ENCODE data around the gene STARD3. TPM values are rescaled to one million over a fixed set of nuclear protein-coding genes. Genes with fewer than 3 reads are reported as not detected.

The STARD3 gene
- polyA plus RNA-seq, 1 experiment: 43.3 TPM

DNA sequence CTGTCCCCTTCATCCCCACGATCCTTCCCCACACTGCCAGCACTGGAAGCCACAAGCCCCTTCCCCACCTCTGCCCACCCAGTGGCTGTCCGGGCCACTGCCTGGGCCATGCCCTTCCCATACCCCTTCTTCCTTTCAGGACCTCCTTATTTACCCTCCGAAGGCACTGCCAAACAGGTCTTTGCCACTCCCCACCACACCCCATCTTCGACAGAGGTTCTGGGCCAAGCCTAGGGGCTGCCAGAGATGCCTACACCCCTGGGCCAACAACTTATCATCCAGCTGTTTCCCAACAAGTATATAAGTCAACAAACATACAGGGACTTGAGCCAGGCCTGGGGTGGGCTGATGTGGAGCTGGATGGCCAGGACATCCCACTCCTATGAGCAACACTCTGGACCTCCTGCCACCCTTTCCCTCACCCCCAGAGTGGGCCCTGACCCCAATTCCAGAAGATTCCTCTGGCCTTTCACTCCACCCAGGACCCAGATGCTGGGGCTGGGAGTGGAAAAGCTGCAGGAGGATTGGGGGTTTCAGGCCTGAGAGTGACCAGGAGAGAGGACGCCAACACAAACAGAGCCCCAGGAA lies 11.7 kb upstream of the STARD3 start:
- H3K4me3 ChIP-seq (ENCODE audit: low read depth, low read length): no peak overlapping the region
- TF ChIP-seq, protein P1, sequence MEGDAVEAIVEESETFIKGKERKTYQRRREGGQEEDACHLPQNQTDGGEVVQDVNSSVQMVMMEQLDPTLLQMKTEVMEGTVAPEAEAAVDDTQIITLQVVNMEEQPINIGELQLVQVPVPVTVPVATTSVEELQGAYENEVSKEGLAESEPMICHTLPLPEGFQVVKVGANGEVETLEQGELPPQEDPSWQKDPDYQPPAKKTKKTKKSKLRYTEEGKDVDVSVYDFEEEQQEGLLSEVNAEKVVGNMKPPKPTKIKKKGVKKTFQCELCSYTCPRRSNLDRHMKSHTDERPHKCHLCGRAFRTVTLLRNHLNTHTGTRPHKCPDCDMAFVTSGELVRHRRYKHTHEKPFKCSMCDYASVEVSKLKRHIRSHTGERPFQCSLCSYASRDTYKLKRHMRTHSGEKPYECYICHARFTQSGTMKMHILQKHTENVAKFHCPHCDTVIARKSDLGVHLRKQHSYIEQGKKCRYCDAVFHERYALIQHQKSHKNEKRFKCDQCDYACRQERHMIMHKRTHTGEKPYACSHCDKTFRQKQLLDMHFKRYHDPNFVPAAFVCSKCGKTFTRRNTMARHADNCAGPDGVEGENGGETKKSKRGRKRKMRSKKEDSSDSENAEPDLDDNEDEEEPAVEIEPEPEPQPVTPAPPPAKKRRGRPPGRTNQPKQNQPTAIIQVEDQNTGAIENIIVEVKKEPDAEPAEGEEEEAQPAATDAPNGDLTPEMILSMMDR (IDR thresholded peaks at IDR 0.05; ENCODE audit: low read depth, low read length): no peak
- H3K9me3 ChIP-seq (ENCODE audit: control insufficient read depth, insufficient read depth, low read length): no peaks in the 10 kb centered on the region
- DNase-seq (ENCODE audit: low read depth, low spot score): no peak
- CTCF ChIA-PET: interaction anchor here (4.8 to 7.8 kb wide), 4 partner anchors 8 to 76 kb away, joined by 62 to 227 read pairs (median 103); partner anchors contain the start of gene PNMT
- POLR2A ChIA-PET: interaction anchor here (0.6 kb wide), 1 partner anchor 24 kb away, joined by 3 read pairs; no protein-coding TSS in a partner anchor
- no peak overlapping the region for H3K27ac ChIP-seq (ENCODE audit: low read depth, low read length)
- peaks cover 63% of the 10 kb centered on the region for H3K27me3 ChIP-seq (ENCODE audit: control insufficient read depth, insufficient read depth, low read length)

DNA sequence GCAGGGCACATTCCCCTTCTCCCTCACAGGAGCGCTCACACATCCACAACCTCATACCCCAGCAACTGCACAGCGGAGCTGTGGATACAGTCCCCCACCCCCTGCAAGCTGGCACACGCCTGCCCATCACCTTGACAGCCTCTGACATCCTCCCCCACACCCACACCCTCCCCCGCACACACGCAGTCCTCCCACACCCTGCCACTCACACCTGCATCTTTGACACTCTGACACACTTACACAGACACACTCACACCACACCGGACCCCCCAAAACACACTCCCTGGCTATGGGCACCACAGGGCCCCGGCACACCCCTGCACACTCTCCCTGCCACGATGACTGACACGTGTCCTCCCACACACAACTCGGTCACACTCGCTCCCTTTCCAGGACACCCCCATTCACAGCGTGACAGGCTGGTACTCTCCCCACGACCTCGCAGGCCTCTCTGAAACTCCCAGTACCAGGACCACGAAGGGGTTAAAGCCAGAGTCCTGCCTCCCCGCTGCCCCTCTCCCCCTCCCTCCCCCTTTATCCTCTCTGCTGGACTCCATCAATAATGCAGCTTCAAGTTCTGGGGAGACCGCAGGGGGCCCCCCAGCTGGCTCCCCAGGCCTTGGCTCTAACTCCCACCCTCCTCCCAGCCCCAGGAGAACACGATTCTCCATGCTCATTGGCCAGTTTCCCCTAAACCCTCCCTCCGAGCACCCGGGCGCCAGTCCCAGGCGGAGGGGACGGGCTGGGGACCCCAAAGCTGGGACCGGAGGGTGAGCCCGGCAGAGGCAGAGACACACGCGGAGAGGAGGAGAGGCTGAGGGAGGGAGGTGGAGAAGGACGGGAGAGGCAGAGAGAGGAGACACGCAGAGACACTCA lies 10.5 kb upstream of the STARD3 start, which contains the start of gene PPP1R1B:
Gene PPP1R1B, plus strand, starts transcription at position 782 of the 876 bp plus-strand sequence. CDS start 441 bp downstream, outside the sequence.
- peaks cover 64% of the 10 kb centered on the region for H3K27me3 ChIP-seq (ENCODE audit: control insufficient read depth, insufficient read depth, low read length)
- ChIA-PET CTCF (interaction anchor here (0.6 to 7.8 kb wide), 3 partner anchors 7 to 356 kb away, joined by 3 to 227 read pairs (median 114); no protein-coding TSS in a partner anchor), POLR2A (interaction anchor here (0.6 kb wide), 1 partner anchor 25 kb away, joined by 3 read pairs; no protein-coding TSS in a partner anchor)
- TF ChIP-seq, protein P1 (IDR thresholded peaks at IDR 0.05; ENCODE audit: low read depth, low read length): no peak
- DNase-seq (ENCODE audit: low read depth, low spot score): no peak
- H3K27ac ChIP-seq (ENCODE audit: low read depth, low read length): no peak within 1 kb of the TSS
- H3K9me3 ChIP-seq (ENCODE audit: control insufficient read depth, insufficient read depth, low read length): no peaks in the 10 kb centered on the region
- H3K4me3 ChIP-seq (ENCODE audit: low read depth, low read length): peak within 1 kb of the TSS; percentile 29

DNA sequence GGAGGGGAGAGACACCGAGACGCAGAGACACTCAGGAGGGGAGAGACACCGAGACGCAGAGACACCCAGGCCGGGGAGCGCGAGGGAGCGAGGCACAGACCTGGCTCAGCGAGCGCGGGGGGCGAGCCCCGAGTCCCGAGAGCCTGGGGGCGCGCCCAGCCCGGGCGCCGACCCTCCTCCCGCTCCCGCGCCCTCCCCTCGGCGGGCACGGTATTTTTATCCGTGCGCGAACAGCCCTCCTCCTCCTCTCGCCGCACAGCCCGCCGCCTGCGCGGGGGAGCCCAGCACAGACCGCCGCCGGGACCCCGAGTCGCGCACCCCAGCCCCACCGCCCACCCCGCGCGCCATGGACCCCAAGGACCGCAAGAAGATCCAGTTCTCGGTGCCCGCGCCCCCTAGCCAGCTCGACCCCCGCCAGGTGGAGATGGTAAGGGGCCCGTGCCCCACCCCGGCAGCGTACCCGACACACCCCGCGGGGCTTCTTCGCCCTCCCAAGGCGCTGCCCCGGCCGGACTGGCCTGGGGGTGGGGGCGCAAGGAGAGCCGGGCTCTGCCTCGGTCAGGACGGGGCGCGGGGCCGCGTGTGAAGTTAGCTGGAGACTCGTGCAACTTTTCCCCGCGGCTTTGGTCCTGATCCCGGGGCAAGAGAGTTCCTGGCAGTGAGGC lies 9.8 kb upstream of the STARD3 start:
- ChIA-PET CTCF (interaction anchor here (0.6 to 1.2 kb wide), 2 partner anchors 12 to 356 kb away, joined by 3 read pairs; no protein-coding TSS in a partner anchor), POLR2A (no interaction called here)
- H3K27me3 ChIP-seq (ENCODE audit: control insufficient read depth, insufficient read depth, low read length): peaks cover 66% of the 10 kb centered on the region

DNA sequence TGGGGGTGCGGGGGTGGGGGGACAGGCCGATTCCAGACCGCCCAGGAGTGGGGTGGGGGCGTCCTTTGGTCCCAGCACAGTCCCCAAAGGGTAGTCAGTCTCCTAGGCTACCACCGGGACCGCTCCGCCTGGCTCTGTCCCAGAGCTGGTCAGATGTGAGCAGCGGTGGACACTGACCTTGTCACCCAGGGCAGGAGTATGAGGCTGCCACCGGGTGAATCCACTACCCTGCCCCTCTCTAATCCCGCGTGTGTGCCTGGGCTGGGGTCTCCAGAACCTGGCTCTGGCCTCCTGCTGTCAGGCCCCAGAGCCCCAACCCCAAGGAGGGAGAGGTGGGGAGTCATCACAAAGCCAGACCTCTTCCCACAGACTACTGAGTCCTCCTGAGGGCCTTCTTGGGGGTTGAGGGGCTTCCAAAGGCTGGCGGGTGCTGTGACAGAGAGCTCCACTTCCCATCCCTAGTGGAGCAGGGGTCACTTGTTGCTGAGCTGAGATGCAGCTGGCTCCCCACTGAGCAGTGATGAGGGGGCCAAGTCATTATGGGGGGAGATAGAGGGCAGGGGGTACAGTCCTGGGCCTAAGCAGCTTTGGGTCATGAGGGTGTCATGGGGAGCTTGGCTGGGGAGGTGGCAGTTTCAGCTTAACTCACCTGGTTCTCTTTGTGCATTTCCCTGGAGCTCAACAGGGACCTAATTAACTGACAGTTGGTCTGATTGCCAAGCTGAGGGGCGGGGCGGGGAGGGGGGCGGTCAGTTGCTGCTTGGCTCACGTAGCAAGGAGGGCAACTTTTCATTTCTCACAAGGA lies 9.0 kb upstream of the STARD3 start:
- Histone ChIP-seq H3K4me3 (ENCODE audit: low read depth, low read length) (no peak overlapping the region), H3K27me3 (ENCODE audit: control insufficient read depth, insufficient read depth, low read length) (peaks cover 68% of the 10 kb centered on the region), H3K9me3 (ENCODE audit: control insufficient read depth, insufficient read depth, low read length) (no peaks in the 10 kb centered on the region), H3K27ac (ENCODE audit: low read depth, low read length) (no peak overlapping the region)
- ChIA-PET CTCF (interaction anchor here (1.0 to 1.2 kb wide), 2 partner anchors 9 to 11 kb away, joined by 3 to 4 read pairs; no protein-coding TSS in a partner anchor), POLR2A (interaction anchor here (0.6 kb wide), 1 partner anchor 24 kb away, joined by 3 read pairs; no protein-coding TSS in a partner anchor)
- no peak for DNase-seq (ENCODE audit: low read depth, low spot score)
- TF ChIP-seq, protein P1 (IDR thresholded peaks at IDR 0.05; ENCODE audit: low read depth, low read length): no peak

More for the DNA sequence above, 9.8 kb upstream of the STARD3 start:
- no peak for DNase-seq (ENCODE audit: low read depth, low spot score)
- H3K27ac ChIP-seq (ENCODE audit: low read depth, low read length): no peak overlapping the region
- H3K4me3 ChIP-seq (ENCODE audit: low read depth, low read length): peak overlapping the region; percentile 29
- H3K9me3 ChIP-seq (ENCODE audit: control insufficient read depth, insufficient read depth, low read length): no peaks in the 10 kb centered on the region
- TF ChIP-seq, protein P1 (IDR thresholded peaks at IDR 0.05; ENCODE audit: low read depth, low read length): no peak

Measured in AG04450 (cell line).